ENCODE data around the gene NCKAP5.

Gene NCKAP5

DNA sequence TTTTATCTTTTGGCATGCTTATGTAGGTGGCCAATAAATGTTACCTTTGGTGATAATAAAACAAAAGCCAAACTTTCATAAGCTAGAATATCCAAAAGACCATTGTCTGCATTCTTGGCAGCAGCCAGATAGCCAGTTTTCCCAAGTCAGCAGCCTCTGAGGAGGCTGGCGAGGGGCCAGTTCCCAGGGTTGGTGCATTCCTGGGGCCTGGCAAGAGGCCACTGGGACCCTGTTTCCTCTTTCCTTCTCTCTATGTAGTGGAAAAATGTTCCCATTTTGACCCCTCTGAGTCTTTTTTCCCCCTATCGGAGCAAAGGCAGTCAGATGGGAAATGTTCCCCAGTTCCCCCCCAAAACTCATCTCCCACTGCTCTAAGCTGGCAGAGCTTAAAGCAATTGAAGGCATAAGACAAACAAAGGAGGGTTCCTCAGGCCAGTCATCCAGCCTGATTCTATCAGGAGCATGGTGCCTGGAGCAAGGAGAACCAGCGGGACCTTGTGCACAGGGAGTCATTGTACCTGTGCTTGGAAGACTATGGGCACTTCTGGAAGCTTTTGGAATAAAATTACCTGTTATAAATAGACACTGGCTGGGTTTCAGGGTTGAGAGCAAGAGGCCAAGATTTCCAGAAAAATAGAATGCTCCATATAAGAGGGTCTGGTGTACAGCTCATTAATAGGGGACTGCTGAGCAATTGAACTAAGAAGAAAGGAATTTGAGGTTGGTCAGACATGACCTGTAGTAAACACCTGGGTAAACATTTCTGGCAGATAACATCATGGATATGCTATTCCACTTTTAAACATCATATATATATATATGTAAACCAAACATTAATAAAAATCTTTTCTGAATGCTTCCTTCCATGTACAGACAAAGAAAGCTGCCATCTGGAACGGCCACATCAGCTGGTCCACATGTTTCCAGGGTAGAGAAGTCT, 63.4 kb downstream of the NCKAP5 start:
- WGBS, result 69% methylated on average over 4 of the region's 4 CpGs
- H2BK5ac ChIP-seq (ENCODE audit: low read depth, low read length, poor library complexity, severe bottlenecking), result peak overlapping the region; percentile 39
- no peak overlapping the region for H3K4ac ChIP-seq (ENCODE audit: low read depth in 1 of 2, low read length in 2 of 2)

DNA sequence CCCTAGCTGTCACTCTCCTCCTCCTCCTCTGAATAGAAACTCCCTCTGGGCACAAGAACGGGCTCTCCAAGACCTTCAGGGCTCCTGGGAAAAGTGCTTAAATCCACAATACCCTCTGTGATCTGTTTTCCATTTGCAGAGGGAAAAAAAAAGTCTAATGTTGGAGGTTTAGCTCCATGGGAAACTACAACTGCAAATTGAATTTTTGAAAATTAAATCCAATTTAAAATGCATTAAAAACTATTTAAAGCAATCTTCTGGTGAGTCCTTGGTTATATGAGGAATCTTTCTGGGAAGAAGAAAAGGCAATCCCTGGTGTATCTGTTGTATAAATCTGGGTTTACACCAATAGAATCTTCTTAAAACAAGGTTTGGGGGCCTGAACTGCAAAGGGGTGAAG, 64.3 kb downstream of the NCKAP5 start:
- no peaks in the 10 kb centered on the region for H3K9me3 ChIP-seq (ENCODE audit: control insufficient read depth, low read length)
- H3K23ac ChIP-seq (ENCODE audit: low read length in 2 of 2), result no peak overlapping the region
- no peak overlapping the region for H3K9ac ChIP-seq (ENCODE audit: low read length)
- no peak overlapping the region for H2BK120ac ChIP-seq (ENCODE audit: low read depth, low read length)
- H3K36me3 ChIP-seq (ENCODE audit: control insufficient read depth in 1 of 2, insufficient read depth in 2 of 2, low read depth in 1 of 2, low read length in 2 of 2), result no peaks in the 10 kb centered on the region
- H3K14ac ChIP-seq (ENCODE audit: low read length in 2 of 2), result no peak overlapping the region
- H3K4me1 ChIP-seq (ENCODE audit: control insufficient read depth, insufficient read depth, low read depth, low read length), result peaks cover 12% of the 10 kb centered on the region
- H2BK12ac ChIP-seq (ENCODE audit: low read length in 2 of 2), result no peak overlapping the region
- no peak overlapping the region for H3K4me3 ChIP-seq (ENCODE audit: insufficient read depth in 1 of 2, low read depth in 1 of 2, low read length in 2 of 2)
- no peak overlapping the region for H3K4me2 ChIP-seq (ENCODE audit: low read length, poor library complexity, severe bottlenecking)
- DNase-seq, result no peak
- H3K27ac ChIP-seq (ENCODE audit: low read length, poor library complexity, severe bottlenecking), result no peak overlapping the region
- H4K91ac ChIP-seq (ENCODE audit: low read length), result no peak overlapping the region
- no CpG with 5 or more reads among the region's 1 CpG for WGBS
- H3K18ac ChIP-seq (ENCODE audit: low read depth in 1 of 2, low read length in 2 of 2), result no peak overlapping the region
- no peak overlapping the region for H4K8ac ChIP-seq (ENCODE audit: low read length)
- H2AK5ac ChIP-seq (ENCODE audit: low read length, severe bottlenecking), result peak overlapping the region; percentile 75
- H2BK15ac ChIP-seq (ENCODE audit: low read depth, poor library complexity, severe bottlenecking), result no peak overlapping the region
- H2BK5ac ChIP-seq (ENCODE audit: low read depth, low read length, poor library complexity, severe bottlenecking), result no peak overlapping the region
- H3K4ac ChIP-seq (ENCODE audit: low read depth in 1 of 2, low read length in 2 of 2), result no peak overlapping the region
- H3K79me1 ChIP-seq (replicated peaks; ENCODE audit: low read length, poor library complexity, severe bottlenecking), result peaks cover 3% of the 10 kb centered on the region
- no peak overlapping the region for H2AFZ ChIP-seq (ENCODE audit: low read depth, low read length)
- no peaks in the 10 kb centered on the region for H3K27me3 ChIP-seq (ENCODE audit: control insufficient read depth in 1 of 2, insufficient read depth in 1 of 2, low read length in 2 of 2)

More for the DNA sequence above, 63.4 kb downstream of the NCKAP5 start:
- H3K27me3 ChIP-seq (ENCODE audit: control insufficient read depth in 1 of 2, insufficient read depth in 1 of 2, low read length in 2 of 2), result no peaks in the 10 kb centered on the region
- H3K4me2 ChIP-seq (ENCODE audit: low read length, poor library complexity, severe bottlenecking), result no peak overlapping the region
- H2BK15ac ChIP-seq (ENCODE audit: low read depth, poor library complexity, severe bottlenecking), result no peak overlapping the region
- H2AK5ac ChIP-seq (ENCODE audit: low read length, severe bottlenecking), result peak overlapping the region; percentile 20
- no peak overlapping the region for H3K18ac ChIP-seq (ENCODE audit: low read depth in 1 of 2, low read length in 2 of 2)
- H3K9me3 ChIP-seq (ENCODE audit: control insufficient read depth, low read length), result no peaks in the 10 kb centered on the region
- peak overlapping the region; percentile 88 for H3K27ac ChIP-seq (ENCODE audit: low read length, poor library complexity, severe bottlenecking)
- H3K23ac ChIP-seq (ENCODE audit: low read length in 2 of 2), result no peak overlapping the region
- peaks cover 9% of the 10 kb centered on the region for H3K4me1 ChIP-seq (ENCODE audit: control insufficient read depth, insufficient read depth, low read depth, low read length)
- H3K36me3 ChIP-seq (ENCODE audit: control insufficient read depth in 1 of 2, insufficient read depth in 2 of 2, low read depth in 1 of 2, low read length in 2 of 2), result no peaks in the 10 kb centered on the region
- no peak overlapping the region for H2BK120ac ChIP-seq (ENCODE audit: low read depth, low read length)
- H2AFZ ChIP-seq (ENCODE audit: low read depth, low read length), result no peak overlapping the region
- DNase-seq, result peak; percentile 12
- peaks cover 3% of the 10 kb centered on the region for H3K79me1 ChIP-seq (replicated peaks; ENCODE audit: low read length, poor library complexity, severe bottlenecking)
- no peak overlapping the region for H4K8ac ChIP-seq (ENCODE audit: low read length)
- no peak overlapping the region for H3K14ac ChIP-seq (ENCODE audit: low read length in 2 of 2)
- no peak overlapping the region for H3K4me3 ChIP-seq (ENCODE audit: insufficient read depth in 1 of 2, low read depth in 1 of 2, low read length in 2 of 2)
- no peak overlapping the region for H4K91ac ChIP-seq (ENCODE audit: low read length)
- H3K9ac ChIP-seq (ENCODE audit: low read length), result no peak overlapping the region
- no peak overlapping the region for H2BK12ac ChIP-seq (ENCODE audit: low read length in 2 of 2)

DNA sequence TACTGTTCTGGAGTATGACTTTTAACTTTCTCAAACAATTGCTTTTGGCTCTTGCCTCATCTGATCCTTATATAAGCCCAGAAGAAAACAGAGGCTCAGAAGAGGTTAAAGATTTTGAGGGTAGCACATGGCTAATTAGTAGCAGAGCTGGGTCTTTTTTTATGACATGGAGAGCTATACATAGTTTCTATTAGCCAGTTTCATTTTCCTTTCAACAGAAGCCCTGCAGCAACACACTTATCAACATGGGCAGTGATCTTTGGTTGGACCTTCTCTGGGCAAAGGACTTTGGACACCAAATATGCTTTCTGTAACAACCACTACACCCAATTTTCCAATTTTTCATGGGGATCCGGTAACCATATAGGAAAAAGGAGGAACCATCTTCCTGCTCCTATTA, 64.9 kb downstream of the NCKAP5 start:
- Histone ChIP-seq H2BK5ac (ENCODE audit: low read depth, low read length, poor library complexity, severe bottlenecking) (no peak overlapping the region), H4K8ac (ENCODE audit: low read length) (no peak overlapping the region), H3K14ac (ENCODE audit: low read length in 2 of 2) (no peak overlapping the region), H3K23ac (ENCODE audit: low read length in 2 of 2) (no peak overlapping the region), H3K18ac (ENCODE audit: low read depth in 1 of 2, low read length in 2 of 2) (no peak overlapping the region), H2AFZ (ENCODE audit: low read depth, low read length) (no peak overlapping the region), H3K9ac (ENCODE audit: low read length) (no peak overlapping the region), H3K79me1 (replicated peaks; ENCODE audit: low read length, poor library complexity, severe bottlenecking) (peaks cover 3% of the 10 kb centered on the region), H2BK120ac (ENCODE audit: low read depth, low read length) (no peak overlapping the region), H2BK12ac (ENCODE audit: low read length in 2 of 2) (no peak overlapping the region), H3K9me3 (ENCODE audit: control insufficient read depth, low read length) (no peaks in the 10 kb centered on the region), H3K4ac (ENCODE audit: low read depth in 1 of 2, low read length in 2 of 2) (no peak overlapping the region), H2AK5ac (ENCODE audit: low read length, severe bottlenecking) (no peak overlapping the region), H2BK15ac (ENCODE audit: low read depth, poor library complexity, severe bottlenecking) (no peak overlapping the region), H3K27ac (ENCODE audit: low read length, poor library complexity, severe bottlenecking) (no peak overlapping the region), H3K27me3 (ENCODE audit: control insufficient read depth in 1 of 2, insufficient read depth in 1 of 2, low read length in 2 of 2) (no peaks in the 10 kb centered on the region), H3K36me3 (ENCODE audit: control insufficient read depth in 1 of 2, insufficient read depth in 2 of 2, low read depth in 1 of 2, low read length in 2 of 2) (no peaks in the 10 kb centered on the region), H3K4me1 (ENCODE audit: control insufficient read depth, insufficient read depth, low read depth, low read length) (peaks cover 12% of the 10 kb centered on the region), H4K91ac (ENCODE audit: low read length) (no peak overlapping the region), H3K4me2 (ENCODE audit: low read length, poor library complexity, severe bottlenecking) (no peak overlapping the region), H3K4me3 (ENCODE audit: insufficient read depth in 1 of 2, low read depth in 1 of 2, low read length in 2 of 2) (no peak overlapping the region)
- no peak for DNase-seq
- 100% methylated on average over 1 of the region's 1 CpG for WGBS

DNA sequence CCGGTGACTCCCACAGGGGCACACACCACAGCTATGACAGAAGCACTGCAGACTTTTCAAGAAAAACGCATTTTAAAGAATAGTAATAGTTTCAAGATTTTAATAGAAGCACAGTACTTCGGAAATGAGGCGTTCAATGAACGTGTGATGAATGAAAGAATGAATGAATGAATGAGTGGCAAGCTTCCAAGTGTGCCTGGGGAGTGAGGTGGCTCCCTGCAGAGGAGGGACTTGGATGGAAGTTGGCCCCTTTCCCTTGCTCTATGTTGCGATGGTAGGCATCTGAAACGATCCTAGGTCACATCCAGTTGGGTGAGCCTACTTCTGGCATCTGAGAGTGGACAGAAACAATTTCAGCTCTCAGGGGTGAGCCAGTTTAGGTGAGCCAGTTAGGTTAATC, 65.6 kb downstream of the NCKAP5 start:
- Histone ChIP-seq H2BK15ac (ENCODE audit: low read depth, poor library complexity, severe bottlenecking) (no peak overlapping the region), H3K79me1 (replicated peaks; ENCODE audit: low read length, poor library complexity, severe bottlenecking) (peaks cover 3% of the 10 kb centered on the region), H2AFZ (ENCODE audit: low read depth, low read length) (no peak overlapping the region), H2BK12ac (ENCODE audit: low read length in 2 of 2) (no peak overlapping the region), H3K4me3 (ENCODE audit: insufficient read depth in 1 of 2, low read depth in 1 of 2, low read length in 2 of 2) (no peak overlapping the region), H3K23ac (ENCODE audit: low read length in 2 of 2) (no peak overlapping the region), H4K8ac (ENCODE audit: low read length) (no peak overlapping the region), H3K14ac (ENCODE audit: low read length in 2 of 2) (no peak overlapping the region), H3K27ac (ENCODE audit: low read length, poor library complexity, severe bottlenecking) (no peak overlapping the region), H2AK5ac (ENCODE audit: low read length, severe bottlenecking) (peak overlapping the region; percentile 50), H3K27me3 (ENCODE audit: control insufficient read depth in 1 of 2, insufficient read depth in 1 of 2, low read length in 2 of 2) (no peaks in the 10 kb centered on the region), H3K36me3 (ENCODE audit: control insufficient read depth in 1 of 2, insufficient read depth in 2 of 2, low read depth in 1 of 2, low read length in 2 of 2) (no peaks in the 10 kb centered on the region), H3K18ac (ENCODE audit: low read depth in 1 of 2, low read length in 2 of 2) (no peak overlapping the region), H3K4me2 (ENCODE audit: low read length, poor library complexity, severe bottlenecking) (no peak overlapping the region), H2BK120ac (ENCODE audit: low read depth, low read length) (no peak overlapping the region), H2BK5ac (ENCODE audit: low read depth, low read length, poor library complexity, severe bottlenecking) (no peak overlapping the region), H3K9me3 (ENCODE audit: control insufficient read depth, low read length) (no peaks in the 10 kb centered on the region), H3K4ac (ENCODE audit: low read depth in 1 of 2, low read length in 2 of 2) (no peak overlapping the region), H3K4me1 (ENCODE audit: control insufficient read depth, insufficient read depth, low read depth, low read length) (peaks cover 12% of the 10 kb centered on the region), H3K9ac (ENCODE audit: low read length) (no peak overlapping the region), H4K91ac (ENCODE audit: low read length) (no peak overlapping the region)
- DNase-seq, result no peak
- WGBS, result 97% methylated on average over 7 of the region's 7 CpGs
